WTC11 (cell line): ENCODE data around the gene TMEM198. TPM values are rescaled to one million over a fixed set of nuclear protein-coding genes. Genes with fewer than 3 reads are reported as not detected.

Source experiments
- ATAC-seq: fragments of 200-7000 bp; cut with Tn5 transposase; 2 replicates; pipeline ENCODE4 v1.10.0; 2021; ENCODE audit warnings: mild to moderate bottlenecking, moderate library complexity
- CTCF ChIA-PET: fragments of 300-600 bp; sonication (Branson Sonifier 250); formaldehyde crosslinking; loops from one replicate; lab custom pipeline; 2021; ENCODE audit warnings: antibody characterized with exemption; lab: Charles Lee
- POLR2A ChIA-PET: fragments of 350-600 bp; sonication (Branson Sonifier 250); formaldehyde crosslinking; loops from one replicate; lab custom pipeline; 2021; ENCODE audit warnings: antibody characterized with exemption; lab: Charles Lee
- DNase-seq: peaks from one replicate; pipeline ENCODE4 v3.0.0; 2021; ENCODE audit warnings: low spot score
- H3K27ac Mint-ChIP-seq: 2 replicates; pipeline ENCODE4 v1.8.0; 2021; ENCODE audit warnings: mixed read lengths
- H3K27me3 Mint-ChIP-seq: 2 replicates; pipeline ENCODE4 v1.8.0; 2021; ENCODE audit warnings: low read depth, mild to moderate bottlenecking, moderate library complexity, mixed read lengths
- H3K36me3 Mint-ChIP-seq: 2 replicates; pipeline ENCODE4 v1.8.0; 2021; ENCODE audit warnings: mixed read lengths
- H3K4me1 Mint-ChIP-seq: 2 replicates; pipeline ENCODE4 v1.8.0; 2022; ENCODE audit warnings: mixed read lengths
- H3K4me3 Mint-ChIP-seq: 2 replicates; pipeline ENCODE4 v1.8.0; 2021; ENCODE audit warnings: mild to moderate bottlenecking, moderate library complexity, mixed read lengths
- H3K9me3 Mint-ChIP-seq: 2 replicates; pipeline ENCODE4 v1.8.0; 2021; ENCODE audit warnings: mixed read lengths
- CREB1 ChIP-seq: sonication (generic); formaldehyde crosslinking; IDR thresholded peaks from 2 replicates; pipeline ENCODE4 v1.8.0; 2023; ENCODE audit warnings: mild to moderate bottlenecking, missing genetic modification reagents
- ELF4 ChIP-seq: sonication (generic); formaldehyde crosslinking; IDR thresholded peaks from 2 replicates; pipeline ENCODE4 v1.8.1; 2022; ENCODE audit warnings: low read depth, mild to moderate bottlenecking, moderate library complexity, missing genetic modification reagents
- EMX1 ChIP-seq: fragments of 250-450 bp; sonication (Bioruptor Pico); IDR thresholded peaks from 2 replicates; pipeline ENCODE4 v1.8.0; 2021; ENCODE audit warnings: mild to moderate bottlenecking
- FOXK1 ChIP-seq: sonication (generic); formaldehyde crosslinking; IDR thresholded peaks from 2 replicates; pipeline ENCODE4 v1.8.0; 2022; ENCODE audit warnings: mild to moderate bottlenecking, moderate library complexity, missing genetic modification reagents
- GABPB1 ChIP-seq: sonication (generic); formaldehyde crosslinking; IDR thresholded peaks from 2 replicates; pipeline ENCODE4 v1.8.1; 2023; ENCODE audit warnings: mild to moderate bottlenecking, missing genetic modification reagents
- NFYB ChIP-seq: sonication (generic); formaldehyde crosslinking; conservative IDR thresholded peaks from 2 replicates; pipeline ENCODE4 v1.8.0; 2022; ENCODE audit warnings: low read depth, missing genetic modification reagents
- NR3C1 ChIP-seq: sonication (generic); formaldehyde crosslinking; conservative IDR thresholded peaks from 2 replicates; pipeline ENCODE4 v1.8.1; 2023; ENCODE audit warnings: low read depth, mild to moderate bottlenecking, missing genetic modification reagents
- SMAD3 ChIP-seq: sonication (generic); formaldehyde crosslinking; IDR thresholded peaks from 2 replicates; pipeline ENCODE4 v1.8.0; 2022; ENCODE audit warnings: missing genetic modification reagents, mild to moderate bottlenecking, borderline replicate concordance
- SP1 ChIP-seq: sonication (generic); formaldehyde crosslinking; conservative IDR thresholded peaks from 2 replicates; pipeline ENCODE4 v1.8.1; 2022; ENCODE audit warnings: missing genetic modification reagents
- ZBTB21 ChIP-seq: sonication (generic); formaldehyde crosslinking; IDR thresholded peaks from 2 replicates; pipeline ENCODE4 v1.8.1; 2023; ENCODE audit warnings: mild to moderate bottlenecking, missing genetic modification reagents, borderline replicate concordance
- ZNF121 ChIP-seq: sonication (generic); formaldehyde crosslinking; IDR thresholded peaks from 2 replicates; pipeline ENCODE4 v1.8.0; 2023; ENCODE audit warnings: missing genetic modification reagents
- total RNA-seq: library from RNA; stranded (reverse); gene quantifications from 3 replicates; pipeline ENCODE4 v1.2.3, GENCODE V29; 2021
- TF ChIP-seq, protein P1 (sequence below): sonication (generic); formaldehyde crosslinking; IDR thresholded peaks from 2 replicates; pipeline ENCODE4 v1.8.0; 2023; ENCODE audit warnings: missing genetic modification reagents, mild to moderate bottlenecking, borderline replicate concordance
- TF ChIP-seq, protein P2 (sequence below): sonication (generic); formaldehyde crosslinking; IDR thresholded peaks from 2 replicates; pipeline ENCODE4 v1.8.1; 2022; ENCODE audit warnings: mild to moderate bottlenecking, moderate library complexity, missing genetic modification reagents
- TF ChIP-seq, protein P3 (sequence below): fragments of 250-450 bp; sonication (Bioruptor Pico); IDR thresholded peaks from 2 replicates; pipeline ENCODE4 v1.8.0; 2021; ENCODE audit warnings: mild to moderate bottlenecking
- TF ChIP-seq, protein P4 (sequence below): sonication (generic); formaldehyde crosslinking; IDR thresholded peaks from 2 replicates; pipeline ENCODE4 v1.8.1; 2023; ENCODE audit warnings: mild to moderate bottlenecking, missing genetic modification reagents
- TF ChIP-seq, protein P5 (sequence below): sonication (generic); formaldehyde crosslinking; IDR thresholded peaks from 2 replicates; pipeline ENCODE4 v1.8.0; 2022; ENCODE audit warnings: mild to moderate bottlenecking, missing genetic modification reagents
- TF ChIP-seq, protein P6 (sequence below): fragments of 250-450 bp; sonication (Bioruptor Pico); IDR thresholded peaks from 2 replicates; pipeline ENCODE4 v1.9.0; 2021; ENCODE audit warnings: mild to moderate bottlenecking, borderline replicate concordance
- TF ChIP-seq, protein P7 (sequence below): fragments of 250-450 bp; sonication (Bioruptor Pico); IDR thresholded peaks from 2 replicates; pipeline ENCODE4 v1.9.0; 2021; ENCODE audit warnings: mild to moderate bottlenecking
- TF ChIP-seq, protein P8 (sequence below): sonication (generic); formaldehyde crosslinking; IDR thresholded peaks from 2 replicates; pipeline ENCODE4 v1.8.1; 2023; ENCODE audit warnings: mild to moderate bottlenecking, moderate library complexity, missing genetic modification reagents

Gene TMEM198
- total RNA-seq, 1 experiment from 2014 or later: 7.1 TPM

DNA sequence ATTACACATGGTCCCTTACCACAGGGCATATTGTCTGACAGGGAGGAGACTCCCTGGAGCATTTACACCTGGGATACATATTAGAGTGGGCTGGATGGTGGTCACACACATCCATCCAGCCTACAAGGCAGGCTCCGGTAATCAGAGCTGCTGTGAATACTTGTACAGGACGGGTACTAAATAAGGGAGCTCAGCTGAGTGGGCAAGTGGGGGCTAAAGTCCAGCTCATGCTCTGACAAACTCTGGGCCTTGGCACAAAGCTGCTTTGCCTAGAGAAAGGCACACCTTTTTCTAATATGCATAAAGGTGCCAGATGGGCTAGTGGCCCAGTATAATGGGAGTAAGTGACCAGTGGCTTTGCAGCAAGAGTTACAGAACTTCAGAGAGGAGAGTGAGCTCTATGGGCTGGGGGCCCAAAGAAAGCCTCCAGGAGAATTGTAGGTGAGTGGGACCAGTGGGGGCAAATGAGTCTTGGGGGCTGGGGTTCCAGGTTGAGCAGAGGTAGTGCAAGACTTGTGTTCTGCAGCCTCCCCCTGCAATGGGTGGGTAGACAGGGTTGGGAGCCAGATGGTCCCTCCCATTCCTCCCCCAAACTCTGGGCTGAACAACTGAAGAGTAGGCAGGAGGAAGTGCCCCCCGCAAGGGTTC lies 1.6 kb downstream of the TMEM198 start:
- Mint-ChIP-seq H3K4me3 (peak overlapping the region; percentile 83), H3K9me3 (no peaks in the 10 kb centered on the region), H3K4me1 (peaks cover 17% of the 10 kb centered on the region), H3K27me3 (peaks cover 36% of the 10 kb centered on the region), H3K27ac (no peak overlapping the region), H3K36me3 (peaks cover 21% of the 10 kb centered on the region)
- DNase-seq: no peak
- CTCF ChIA-PET: interaction anchor here (0.7 to 41.3 kb wide), 4 partner anchors 15 to 61 kb away, joined by 3 to 2316 read pairs (median 6); partner anchors contain the start of gene GMPPA
- no peak for ATAC-seq
- POLR2A ChIA-PET: no interaction called here
- TF ChIP-seq, protein P1, sequence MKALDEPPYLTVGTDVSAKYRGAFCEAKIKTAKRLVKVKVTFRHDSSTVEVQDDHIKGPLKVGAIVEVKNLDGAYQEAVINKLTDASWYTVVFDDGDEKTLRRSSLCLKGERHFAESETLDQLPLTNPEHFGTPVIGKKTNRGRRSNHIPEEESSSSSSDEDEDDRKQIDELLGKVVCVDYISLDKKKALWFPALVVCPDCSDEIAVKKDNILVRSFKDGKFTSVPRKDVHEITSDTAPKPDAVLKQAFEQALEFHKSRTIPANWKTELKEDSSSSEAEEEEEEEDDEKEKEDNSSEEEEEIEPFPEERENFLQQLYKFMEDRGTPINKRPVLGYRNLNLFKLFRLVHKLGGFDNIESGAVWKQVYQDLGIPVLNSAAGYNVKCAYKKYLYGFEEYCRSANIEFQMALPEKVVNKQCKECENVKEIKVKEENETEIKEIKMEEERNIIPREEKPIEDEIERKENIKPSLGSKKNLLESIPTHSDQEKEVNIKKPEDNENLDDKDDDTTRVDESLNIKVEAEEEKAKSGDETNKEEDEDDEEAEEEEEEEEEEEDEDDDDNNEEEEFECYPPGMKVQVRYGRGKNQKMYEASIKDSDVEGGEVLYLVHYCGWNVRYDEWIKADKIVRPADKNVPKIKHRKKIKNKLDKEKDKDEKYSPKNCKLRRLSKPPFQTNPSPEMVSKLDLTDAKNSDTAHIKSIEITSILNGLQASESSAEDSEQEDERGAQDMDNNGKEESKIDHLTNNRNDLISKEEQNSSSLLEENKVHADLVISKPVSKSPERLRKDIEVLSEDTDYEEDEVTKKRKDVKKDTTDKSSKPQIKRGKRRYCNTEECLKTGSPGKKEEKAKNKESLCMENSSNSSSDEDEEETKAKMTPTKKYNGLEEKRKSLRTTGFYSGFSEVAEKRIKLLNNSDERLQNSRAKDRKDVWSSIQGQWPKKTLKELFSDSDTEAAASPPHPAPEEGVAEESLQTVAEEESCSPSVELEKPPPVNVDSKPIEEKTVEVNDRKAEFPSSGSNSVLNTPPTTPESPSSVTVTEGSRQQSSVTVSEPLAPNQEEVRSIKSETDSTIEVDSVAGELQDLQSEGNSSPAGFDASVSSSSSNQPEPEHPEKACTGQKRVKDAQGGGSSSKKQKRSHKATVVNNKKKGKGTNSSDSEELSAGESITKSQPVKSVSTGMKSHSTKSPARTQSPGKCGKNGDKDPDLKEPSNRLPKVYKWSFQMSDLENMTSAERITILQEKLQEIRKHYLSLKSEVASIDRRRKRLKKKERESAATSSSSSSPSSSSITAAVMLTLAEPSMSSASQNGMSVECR (CRISPR knock-in tag): no peak
- TF ChIP-seq, protein P2, sequence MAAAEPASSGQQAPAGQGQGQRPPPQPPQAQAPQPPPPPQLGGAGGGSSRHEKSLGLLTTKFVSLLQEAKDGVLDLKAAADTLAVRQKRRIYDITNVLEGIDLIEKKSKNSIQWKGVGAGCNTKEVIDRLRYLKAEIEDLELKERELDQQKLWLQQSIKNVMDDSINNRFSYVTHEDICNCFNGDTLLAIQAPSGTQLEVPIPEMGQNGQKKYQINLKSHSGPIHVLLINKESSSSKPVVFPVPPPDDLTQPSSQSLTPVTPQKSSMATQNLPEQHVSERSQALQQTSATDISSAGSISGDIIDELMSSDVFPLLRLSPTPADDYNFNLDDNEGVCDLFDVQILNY (CRISPR knock-in tag): no peak
- TF ChIP-seq FOXK1 (CRISPR knock-in tag): no peak
- TF ChIP-seq, protein P3, sequence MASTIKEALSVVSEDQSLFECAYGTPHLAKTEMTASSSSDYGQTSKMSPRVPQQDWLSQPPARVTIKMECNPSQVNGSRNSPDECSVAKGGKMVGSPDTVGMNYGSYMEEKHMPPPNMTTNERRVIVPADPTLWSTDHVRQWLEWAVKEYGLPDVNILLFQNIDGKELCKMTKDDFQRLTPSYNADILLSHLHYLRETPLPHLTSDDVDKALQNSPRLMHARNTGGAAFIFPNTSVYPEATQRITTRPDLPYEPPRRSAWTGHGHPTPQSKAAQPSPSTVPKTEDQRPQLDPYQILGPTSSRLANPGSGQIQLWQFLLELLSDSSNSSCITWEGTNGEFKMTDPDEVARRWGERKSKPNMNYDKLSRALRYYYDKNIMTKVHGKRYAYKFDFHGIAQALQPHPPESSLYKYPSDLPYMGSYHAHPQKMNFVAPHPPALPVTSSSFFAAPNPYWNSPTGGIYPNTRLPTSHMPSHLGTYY (CRISPR knock-in tag): no peak
- TF ChIP-seq ZNF121 (CRISPR knock-in tag): no peak
- no peak for TF ChIP-seq EMX1 (CRISPR knock-in tag)
- TF ChIP-seq, protein P4, sequence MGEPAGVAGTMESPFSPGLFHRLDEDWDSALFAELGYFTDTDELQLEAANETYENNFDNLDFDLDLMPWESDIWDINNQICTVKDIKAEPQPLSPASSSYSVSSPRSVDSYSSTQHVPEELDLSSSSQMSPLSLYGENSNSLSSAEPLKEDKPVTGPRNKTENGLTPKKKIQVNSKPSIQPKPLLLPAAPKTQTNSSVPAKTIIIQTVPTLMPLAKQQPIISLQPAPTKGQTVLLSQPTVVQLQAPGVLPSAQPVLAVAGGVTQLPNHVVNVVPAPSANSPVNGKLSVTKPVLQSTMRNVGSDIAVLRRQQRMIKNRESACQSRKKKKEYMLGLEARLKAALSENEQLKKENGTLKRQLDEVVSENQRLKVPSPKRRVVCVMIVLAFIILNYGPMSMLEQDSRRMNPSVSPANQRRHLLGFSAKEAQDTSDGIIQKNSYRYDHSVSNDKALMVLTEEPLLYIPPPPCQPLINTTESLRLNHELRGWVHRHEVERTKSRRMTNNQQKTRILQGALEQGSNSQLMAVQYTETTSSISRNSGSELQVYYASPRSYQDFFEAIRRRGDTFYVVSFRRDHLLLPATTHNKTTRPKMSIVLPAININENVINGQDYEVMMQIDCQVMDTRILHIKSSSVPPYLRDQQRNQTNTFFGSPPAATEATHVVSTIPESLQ (CRISPR knock-in tag): no peak
- TF ChIP-seq NR3C1 (CRISPR knock-in tag): no peak
- TF ChIP-seq SMAD3: no peak
- TF ChIP-seq, protein P5, sequence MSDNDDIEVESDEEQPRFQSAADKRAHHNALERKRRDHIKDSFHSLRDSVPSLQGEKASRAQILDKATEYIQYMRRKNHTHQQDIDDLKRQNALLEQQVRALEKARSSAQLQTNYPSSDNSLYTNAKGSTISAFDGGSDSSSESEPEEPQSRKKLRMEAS (CRISPR knock-in tag): no peak
- no peak for TF ChIP-seq ELF4
- TF ChIP-seq NFYB (CRISPR knock-in tag): no peak
- TF ChIP-seq, protein P6, sequence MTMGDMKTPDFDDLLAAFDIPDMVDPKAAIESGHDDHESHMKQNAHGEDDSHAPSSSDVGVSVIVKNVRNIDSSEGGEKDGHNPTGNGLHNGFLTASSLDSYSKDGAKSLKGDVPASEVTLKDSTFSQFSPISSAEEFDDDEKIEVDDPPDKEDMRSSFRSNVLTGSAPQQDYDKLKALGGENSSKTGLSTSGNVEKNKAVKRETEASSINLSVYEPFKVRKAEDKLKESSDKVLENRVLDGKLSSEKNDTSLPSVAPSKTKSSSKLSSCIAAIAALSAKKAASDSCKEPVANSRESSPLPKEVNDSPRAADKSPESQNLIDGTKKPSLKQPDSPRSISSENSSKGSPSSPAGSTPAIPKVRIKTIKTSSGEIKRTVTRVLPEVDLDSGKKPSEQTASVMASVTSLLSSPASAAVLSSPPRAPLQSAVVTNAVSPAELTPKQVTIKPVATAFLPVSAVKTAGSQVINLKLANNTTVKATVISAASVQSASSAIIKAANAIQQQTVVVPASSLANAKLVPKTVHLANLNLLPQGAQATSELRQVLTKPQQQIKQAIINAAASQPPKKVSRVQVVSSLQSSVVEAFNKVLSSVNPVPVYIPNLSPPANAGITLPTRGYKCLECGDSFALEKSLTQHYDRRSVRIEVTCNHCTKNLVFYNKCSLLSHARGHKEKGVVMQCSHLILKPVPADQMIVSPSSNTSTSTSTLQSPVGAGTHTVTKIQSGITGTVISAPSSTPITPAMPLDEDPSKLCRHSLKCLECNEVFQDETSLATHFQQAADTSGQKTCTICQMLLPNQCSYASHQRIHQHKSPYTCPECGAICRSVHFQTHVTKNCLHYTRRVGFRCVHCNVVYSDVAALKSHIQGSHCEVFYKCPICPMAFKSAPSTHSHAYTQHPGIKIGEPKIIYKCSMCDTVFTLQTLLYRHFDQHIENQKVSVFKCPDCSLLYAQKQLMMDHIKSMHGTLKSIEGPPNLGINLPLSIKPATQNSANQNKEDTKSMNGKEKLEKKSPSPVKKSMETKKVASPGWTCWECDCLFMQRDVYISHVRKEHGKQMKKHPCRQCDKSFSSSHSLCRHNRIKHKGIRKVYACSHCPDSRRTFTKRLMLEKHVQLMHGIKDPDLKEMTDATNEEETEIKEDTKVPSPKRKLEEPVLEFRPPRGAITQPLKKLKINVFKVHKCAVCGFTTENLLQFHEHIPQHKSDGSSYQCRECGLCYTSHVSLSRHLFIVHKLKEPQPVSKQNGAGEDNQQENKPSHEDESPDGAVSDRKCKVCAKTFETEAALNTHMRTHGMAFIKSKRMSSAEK (CRISPR knock-in tag): no peak
- TF ChIP-seq, protein P7, sequence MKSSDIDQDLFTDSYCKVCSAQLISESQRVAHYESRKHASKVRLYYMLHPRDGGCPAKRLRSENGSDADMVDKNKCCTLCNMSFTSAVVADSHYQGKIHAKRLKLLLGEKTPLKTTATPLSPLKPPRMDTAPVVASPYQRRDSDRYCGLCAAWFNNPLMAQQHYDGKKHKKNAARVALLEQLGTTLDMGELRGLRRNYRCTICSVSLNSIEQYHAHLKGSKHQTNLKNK (CRISPR knock-in tag): no peak
- TF ChIP-seq GABPB1: no peak
- no peak for TF ChIP-seq ZBTB21
- TF ChIP-seq CREB1 (CRISPR knock-in tag): no peak
- TF ChIP-seq, protein P8, sequence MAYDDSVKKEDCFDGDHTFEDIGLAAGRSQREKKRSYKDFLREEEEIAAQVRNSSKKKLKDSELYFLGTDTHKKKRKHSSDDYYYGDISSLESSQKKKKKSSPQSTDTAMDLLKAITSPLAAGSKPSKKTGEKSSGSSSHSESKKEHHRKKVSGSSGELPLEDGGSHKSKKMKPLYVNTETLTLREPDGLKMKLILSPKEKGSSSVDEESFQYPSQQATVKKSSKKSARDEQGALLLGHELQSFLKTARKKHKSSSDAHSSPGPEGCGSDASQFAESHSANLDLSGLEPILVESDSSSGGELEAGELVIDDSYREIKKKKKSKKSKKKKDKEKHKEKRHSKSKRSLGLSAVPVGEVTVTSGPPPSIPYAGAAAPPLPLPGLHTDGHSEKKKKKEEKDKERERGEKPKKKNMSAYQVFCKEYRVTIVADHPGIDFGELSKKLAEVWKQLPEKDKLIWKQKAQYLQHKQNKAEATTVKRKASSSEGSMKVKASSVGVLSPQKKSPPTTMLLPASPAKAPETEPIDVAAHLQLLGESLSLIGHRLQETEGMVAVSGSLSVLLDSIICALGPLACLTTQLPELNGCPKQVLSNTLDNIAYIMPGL (CRISPR knock-in tag): no peak
- TF ChIP-seq SP1: no peak
